Measurements from ENCODE around the gene CDH4. TPM values are rescaled to one million over a fixed set of nuclear protein-coding genes. Genes with fewer than 3 reads are reported as not detected.

The CDH4 gene
- polyA plus RNA-seq, 4 donors: 5.6 to 8.8 (median 7.0) TPM

GRCh38 chr20:61654726-61655125 is 402.7 kb downstream of the CDH4 start:
- DNase-seq (ENCODE audit: low read depth in 4 of 4, low spot score in 2 of 4): no peak

- no peak for DNase-seq (ENCODE audit: low read depth in 4 of 4, low spot score in 2 of 4)
Observed at GRCh38 chr20:61655591-61655990, 403.5 kb downstream of the CDH4 start.

- no peak for DNase-seq (ENCODE audit: low read depth in 4 of 4, low spot score in 2 of 4)
Observed at GRCh38 chr20:61656198-61656597, 404.1 kb downstream of the CDH4 start.

- no peak for DNase-seq (ENCODE audit: low read depth in 4 of 4, low spot score in 2 of 4)
Observed at GRCh38 chr20:61657721-61658377, 405.8 kb downstream of the CDH4 start.

GRCh38 chr20:61658563-61658962 is 406.5 kb downstream of the CDH4 start:
- DNase-seq (ENCODE audit: low read depth in 4 of 4, low spot score in 2 of 4): no peak

- no peak for DNase-seq (ENCODE audit: low read depth in 4 of 4, low spot score in 2 of 4)
Observed at GRCh38 chr20:61659246-61659993, 407.4 kb downstream of the CDH4 start.

GRCh38 chr20:61659994-61660346 is 407.9 kb downstream of the CDH4 start:
- DNase-seq (ENCODE audit: low read depth in 4 of 4, low spot score in 2 of 4): no peak

GRCh38 chr20:61660559-61660958 is 408.5 kb downstream of the CDH4 start:
- DNase-seq (ENCODE audit: low read depth in 4 of 4, low spot score in 2 of 4): no peak

- no peak for DNase-seq (ENCODE audit: low read depth in 4 of 4, low spot score in 2 of 4)
Observed at GRCh38 chr20:61661025-61661424, 409.0 kb downstream of the CDH4 start.

- no peak for DNase-seq (ENCODE audit: low read depth in 4 of 4, low spot score in 2 of 4)
Observed at GRCh38 chr20:61661583-61661982, 409.5 kb downstream of the CDH4 start.

- DNase-seq (ENCODE audit: low read depth in 4 of 4, low spot score in 2 of 4): no peak
Observed at GRCh38 chr20:61662226-61662967, 410.3 kb downstream of the CDH4 start.

- no peak for DNase-seq (ENCODE audit: low read depth in 4 of 4, low spot score in 2 of 4)
Observed at GRCh38 chr20:61662968-61663331, 410.9 kb downstream of the CDH4 start.

GRCh38 chr20:61663521-61664425 is 411.7 kb downstream of the CDH4 start:
- DNase-seq (ENCODE audit: low read depth in 4 of 4, low spot score in 2 of 4): no peak

GRCh38 chr20:61664556-61665320 is 412.7 kb downstream of the CDH4 start:
- no peak for DNase-seq (ENCODE audit: low read depth in 4 of 4, low spot score in 2 of 4)

GRCh38 chr20:61665528-61666470 is 413.7 kb downstream of the CDH4 start:
- DNase-seq (ENCODE audit: low read depth in 4 of 4, low spot score in 2 of 4): no peak

GRCh38 chr20:61666471-61666832 is 414.4 kb downstream of the CDH4 start:
- DNase-seq (ENCODE audit: low read depth in 4 of 4, low spot score in 2 of 4): no peak

GRCh38 chr20:61667056-61667792 is 415.2 kb downstream of the CDH4 start:
- no peak for DNase-seq (ENCODE audit: low read depth in 4 of 4, low spot score in 2 of 4)

GRCh38 chr20:61668065-61668650 is 416.1 kb downstream of the CDH4 start:
- DNase-seq (ENCODE audit: low read depth in 4 of 4, low spot score in 2 of 4): no peak

Measured in left renal cortex interstitium (tissue), 4 donors.